Epithelial cell of proximal tubule (primary cell): Measurements from ENCODE around the gene MTMR6. TPM values are rescaled to one million over a fixed set of nuclear protein-coding genes. Genes with fewer than 3 reads are reported as not detected.
"Not testable (repeated sequence)": the region's sequence is repeated elsewhere in the genome, so short reads cannot be mapped to it uniquely, and the experiment has no call there.

Source experiments
- DNase-seq: peaks from one replicate; pipeline ENCODE4 v3.0.0-alpha.2; 2011; ENCODE audit warnings: low read depth
- H3K4me3 ChIP-seq: 2 replicates; pipeline ENCODE4 v1.5.1; 2011; ENCODE audit warnings: low read depth, mild to moderate bottlenecking, low read length
- total RNA-seq: library from RNA; depleted of rRNA; stranded (reverse); fragments of >200 nt; gene quantifications from 2 replicates; pipeline ENCODE4 v1.2.3, GENCODE V29; 2015
- TF ChIP-seq, protein P1 (sequence below): conservative IDR thresholded peaks from 2 replicates; pipeline ENCODE4 v1.5.1; 2012; ENCODE audit warnings: low read depth, mild to moderate bottlenecking, low read length

MTMR6 gene
- total RNA-seq = 21.7 and 28.4 TPM in 2 replicates

DNA sequence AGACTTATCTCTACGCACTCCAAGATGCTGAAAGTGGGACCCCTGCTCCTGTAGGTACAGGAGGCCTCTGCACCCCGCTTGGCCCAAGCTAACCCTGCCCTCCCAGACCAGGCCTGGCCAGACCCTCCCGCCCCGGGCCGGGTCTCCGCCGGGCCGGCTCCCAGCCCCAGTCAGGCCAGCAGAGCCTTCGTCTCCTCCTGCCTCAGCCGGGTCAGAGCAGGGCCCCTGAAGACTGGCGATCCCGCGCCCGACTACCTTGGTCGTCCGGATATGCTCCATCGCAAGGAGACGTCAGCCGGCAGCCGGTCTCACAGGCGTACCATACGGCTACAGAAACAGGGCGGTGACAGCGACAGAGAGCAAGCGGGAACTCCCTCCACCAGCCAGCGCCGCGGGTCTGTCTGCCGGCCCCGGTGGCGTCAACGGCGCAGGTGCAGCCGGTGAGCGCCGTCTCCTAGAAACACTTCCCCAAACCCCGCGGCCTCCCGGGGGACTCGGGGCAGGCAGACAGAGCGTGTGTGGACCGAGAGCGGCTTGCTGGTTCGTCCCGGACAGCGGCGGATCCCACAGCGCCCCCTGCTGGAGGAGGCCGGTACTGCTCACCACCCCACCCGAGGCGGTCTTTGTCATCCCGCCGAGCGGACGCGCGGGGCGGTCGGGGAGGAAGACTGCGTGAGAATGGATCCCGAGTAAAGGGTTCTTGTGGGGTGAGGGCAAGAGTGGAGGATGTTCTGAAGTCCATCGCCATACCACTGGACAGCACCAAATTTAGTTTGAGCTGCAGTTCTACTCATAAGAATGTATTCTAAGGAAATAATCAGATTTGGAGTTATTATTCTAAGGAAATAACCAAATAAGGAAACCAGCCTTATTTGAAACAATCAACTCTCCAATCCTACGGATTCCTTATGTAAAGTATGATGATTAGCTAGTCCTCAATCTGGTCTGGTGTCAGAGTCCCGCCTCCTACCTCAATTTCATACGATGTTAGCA, at the start of gene MTMR6:
Gene MTMR6, minus strand, starts transcription at position 520 of the 993 bp plus-strand sequence. Its CDS starts 241 bp downstream, at position 279.
- no peak for DNase-seq
- peak within 1 kb of the TSS; percentile 94 for H3K4me3 ChIP-seq
- TF ChIP-seq, protein P1, sequence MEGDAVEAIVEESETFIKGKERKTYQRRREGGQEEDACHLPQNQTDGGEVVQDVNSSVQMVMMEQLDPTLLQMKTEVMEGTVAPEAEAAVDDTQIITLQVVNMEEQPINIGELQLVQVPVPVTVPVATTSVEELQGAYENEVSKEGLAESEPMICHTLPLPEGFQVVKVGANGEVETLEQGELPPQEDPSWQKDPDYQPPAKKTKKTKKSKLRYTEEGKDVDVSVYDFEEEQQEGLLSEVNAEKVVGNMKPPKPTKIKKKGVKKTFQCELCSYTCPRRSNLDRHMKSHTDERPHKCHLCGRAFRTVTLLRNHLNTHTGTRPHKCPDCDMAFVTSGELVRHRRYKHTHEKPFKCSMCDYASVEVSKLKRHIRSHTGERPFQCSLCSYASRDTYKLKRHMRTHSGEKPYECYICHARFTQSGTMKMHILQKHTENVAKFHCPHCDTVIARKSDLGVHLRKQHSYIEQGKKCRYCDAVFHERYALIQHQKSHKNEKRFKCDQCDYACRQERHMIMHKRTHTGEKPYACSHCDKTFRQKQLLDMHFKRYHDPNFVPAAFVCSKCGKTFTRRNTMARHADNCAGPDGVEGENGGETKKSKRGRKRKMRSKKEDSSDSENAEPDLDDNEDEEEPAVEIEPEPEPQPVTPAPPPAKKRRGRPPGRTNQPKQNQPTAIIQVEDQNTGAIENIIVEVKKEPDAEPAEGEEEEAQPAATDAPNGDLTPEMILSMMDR = peak; percentile 92

DNA sequence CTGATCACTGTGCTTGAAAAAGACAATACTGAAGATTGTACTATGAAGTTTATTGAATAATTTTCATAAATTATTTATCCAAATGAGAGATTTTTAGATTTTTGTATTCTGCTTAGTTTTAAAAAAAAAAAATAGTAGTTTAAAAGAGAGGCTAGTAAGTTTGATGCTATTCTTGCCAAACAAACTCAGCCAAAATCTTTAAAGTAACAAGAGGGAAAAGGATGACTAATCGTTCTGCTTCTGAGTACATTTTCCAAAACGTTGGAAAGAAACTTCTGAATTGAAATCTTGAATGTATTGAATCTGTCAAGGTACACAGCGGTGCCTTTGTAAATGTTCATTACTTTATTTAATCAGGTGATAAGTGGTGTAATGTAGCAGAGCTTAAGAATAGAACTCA, 48.6 kb upstream of the MTMR6 start:
- no peak for DNase-seq
- no peak overlapping the region for H3K4me3 ChIP-seq
- TF ChIP-seq, protein P1 = no peak

DNA sequence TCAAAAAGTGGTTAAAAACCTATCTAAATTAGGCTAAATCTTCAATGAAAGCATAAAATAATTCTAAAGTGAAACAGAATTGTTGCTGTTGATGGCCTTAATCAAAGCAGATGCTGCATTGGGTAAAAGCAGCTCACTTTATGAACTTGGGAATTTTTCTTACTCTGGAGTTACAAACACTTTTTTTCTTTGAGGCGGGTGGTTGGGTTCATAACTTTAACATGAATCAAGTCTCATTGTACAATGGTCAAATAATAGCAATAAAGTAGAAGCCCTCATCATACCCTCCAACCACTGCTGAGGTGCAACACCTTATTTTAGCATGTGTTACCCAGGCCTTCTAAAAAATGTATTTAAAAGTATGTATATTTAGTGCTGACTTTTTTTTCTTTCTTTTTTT, 43.3 kb upstream of the MTMR6 start:
- TF ChIP-seq, protein P1 = no peak
- DNase-seq = no peak

DNA sequence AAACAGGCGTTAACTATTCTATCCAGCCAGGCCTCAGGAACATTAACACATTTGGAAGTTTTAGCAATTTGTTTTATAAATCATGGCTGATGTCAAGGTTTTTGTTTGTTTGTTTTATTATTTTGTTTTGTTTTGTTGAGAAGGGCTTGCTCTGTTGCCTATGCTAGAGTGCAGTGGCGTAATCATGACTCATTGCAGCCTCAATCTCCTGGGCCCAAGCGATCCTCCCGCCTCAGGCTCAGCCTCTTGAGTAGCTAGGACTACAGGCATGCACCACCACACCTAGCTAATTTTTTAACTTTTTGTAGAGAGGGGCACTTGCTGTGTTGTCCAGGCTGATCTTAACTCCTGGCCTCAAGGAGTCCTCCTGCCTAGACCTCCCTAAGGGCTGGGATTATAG, 42.4 kb upstream of the MTMR6 start:
- no peak overlapping the region for H3K4me3 ChIP-seq
- TF ChIP-seq, protein P1 = no peak
- no peak for DNase-seq

More for the DNA sequence above, 43.3 kb upstream of the MTMR6 start:
- no peak overlapping the region for H3K4me3 ChIP-seq

DNA sequence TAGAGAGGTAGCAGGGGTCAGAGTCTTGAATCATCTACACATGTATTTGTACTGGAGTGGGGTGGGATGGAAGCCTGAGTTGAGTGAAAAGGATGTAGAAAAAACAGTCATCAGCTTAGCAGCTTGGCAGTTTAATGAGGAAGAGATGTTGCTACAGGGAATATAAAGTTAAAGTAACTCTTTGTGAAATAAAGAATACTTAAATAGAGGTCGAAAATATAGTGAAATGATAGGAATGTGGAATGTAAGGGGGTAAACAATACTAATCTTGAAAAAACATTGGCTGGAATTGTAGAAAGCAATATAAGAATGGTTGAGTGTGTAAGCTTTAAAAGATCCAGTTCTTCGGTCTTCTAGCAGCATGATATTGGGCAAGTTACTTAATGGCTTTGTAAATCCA, 36.8 kb upstream of the MTMR6 start:
- H3K4me3 ChIP-seq = no peak overlapping the region
- no peak for DNase-seq
- TF ChIP-seq, protein P1 = no peak

DNA sequence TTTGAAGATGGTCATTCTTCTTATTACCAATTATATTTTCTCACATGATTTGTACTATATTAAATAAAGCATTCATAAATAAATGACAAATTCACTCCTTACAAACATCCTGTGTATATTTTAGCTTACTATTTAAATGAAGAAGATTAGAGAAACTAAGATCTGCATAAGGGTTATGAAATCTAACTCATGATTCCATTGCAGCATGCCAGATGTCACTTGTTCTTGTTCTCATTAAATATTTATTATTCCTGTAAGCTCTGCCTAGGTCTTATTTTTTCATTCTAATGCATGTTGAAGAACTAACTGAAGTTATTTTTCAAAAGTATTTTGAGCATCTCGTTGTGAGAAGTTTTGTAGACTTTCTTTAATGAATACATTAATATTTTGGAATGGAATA, 32.5 kb upstream of the MTMR6 start:
- TF ChIP-seq, protein P1 = no peak
- no peak overlapping the region for H3K4me3 ChIP-seq
- DNase-seq = no peak

DNA sequence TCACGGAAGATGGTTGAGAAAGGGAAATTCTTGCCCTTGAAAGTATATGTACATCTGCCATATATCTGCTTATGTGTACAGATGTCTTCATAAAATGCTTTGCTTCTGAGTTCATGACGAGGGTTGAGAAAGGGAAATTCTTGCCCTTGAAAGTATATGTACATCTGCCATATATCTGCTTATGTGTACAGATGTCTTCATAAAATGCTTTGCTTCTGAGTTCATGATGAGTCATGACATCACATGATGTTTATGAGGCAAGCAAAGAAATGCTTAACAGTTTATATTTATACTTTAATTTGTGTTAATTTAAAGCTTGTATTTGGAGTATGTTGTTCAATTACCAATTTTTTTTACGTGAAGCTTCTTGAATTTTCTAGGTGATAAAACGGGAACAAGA, 31.7 kb upstream of the MTMR6 start:
- DNase-seq, H3K4me3 ChIP-seq: not testable (repeated sequence)
